Activated CD8-positive, alpha-beta memory T cell treated with anti-CD3 and anti-CD28 coated beads for 48 hours (primary cell): ENCODE data around the gene SELENOT.
"Not testable (repeated sequence)": the region's sequence is repeated elsewhere in the genome, so short reads cannot be mapped to it uniquely, and the experiment has no call there.

Experiments
- DNase-seq, 3 experiments: peaks; one replicate each; pipeline ENCODE4 v3.0.0-alpha.2; 2020; ENCODE audit warnings: low read depth in 2 of 3, low spot score in 2 of 3

The SELENOT gene

GRCh38 chr3:150607267-150608065 is 4.3 kb downstream of the SELENOT start:
- no peak for DNase-seq

GRCh38 chr3:150609988-150610387 is 6.9 kb downstream of the SELENOT start:
- no peak for DNase-seq

- DNase-seq: no peak
Measured at GRCh38 chr3:150610785-150611184, 7.7 kb downstream of the SELENOT start.

GRCh38 chr3:150611666-150612065 is 8.5 kb downstream of the SELENOT start:
- DNase-seq: no peak

GRCh38 chr3:150612494-150612893 is 9.4 kb downstream of the SELENOT start:
- no peak for DNase-seq

- DNase-seq: no peak
Measured at GRCh38 chr3:150613034-150613433, 9.9 kb downstream of the SELENOT start.

GRCh38 chr3:150613709-150614480 is 10.8 kb downstream of the SELENOT start:
- no peak for DNase-seq

GRCh38 chr3:150620002-150620689 is 17.0 kb downstream of the SELENOT start:
- DNase-seq: no peak

GRCh38 chr3:150622955-150623354 is 19.8 kb downstream of the SELENOT start:
- not testable (repeated sequence) for DNase-seq

GRCh38 chr3:150623945-150624344 is 20.8 kb downstream of the SELENOT start:
- DNase-seq: no peak

- no peak for DNase-seq
Measured at GRCh38 chr3:150626148-150626930, 23.2 kb downstream of the SELENOT start.

GRCh38 chr3:150627557-150627956 is 24.4 kb downstream of the SELENOT start:
- no peak for DNase-seq

- DNase-seq: no peak
Measured at GRCh38 chr3:150631515-150632221, 28.5 kb downstream of the SELENOT start.

GRCh38 chr3:150635076-150635475 is 32.0 kb downstream of the SELENOT start:
- no peak for DNase-seq

GRCh38 chr3:150635526-150635925 is 32.4 kb downstream of the SELENOT start:
- DNase-seq: no peak

- DNase-seq: no peak
Measured at GRCh38 chr3:150636258-150636657, 33.1 kb downstream of the SELENOT start.

GRCh38 chr3:150639262-150639661 is 36.1 kb downstream of the SELENOT start:
- no peak for DNase-seq

GRCh38 chr3:150640256-150640655 is 37.1 kb downstream of the SELENOT start:
- DNase-seq: no peak

- DNase-seq: no peak
Measured at GRCh38 chr3:150653110-150653561, 50.0 kb downstream of the SELENOT start.

- DNase-seq: no peak
Measured at GRCh38 chr3:150656316-150656715, 53.2 kb downstream of the SELENOT start.
